GM12878 (cell line): ENCODE data around the gene CLK1. TPM values are rescaled to one million over a fixed set of nuclear protein-coding genes. Genes with fewer than 3 reads are reported as not detected.

ENCODE experiments used
- CBX5 ChIP-seq: sonication (generic); IDR thresholded peaks from 2 replicates; pipeline ENCODE4 v1.6.1; 2016; ENCODE audit warnings: low read depth, moderate library complexity, mild to moderate bottlenecking, inconsistent platforms
- CREM ChIP-seq: IDR thresholded peaks from 2 replicates; pipeline ENCODE4 v1.6.1; 2014; ENCODE audit warnings: antibody characterized with exemption, low read depth
- EP300 ChIP-seq, 2 experiments: fragments of 150-350 bp in 1 of 2; IDR thresholded peaks; 2 replicates each; pipeline ENCODE4 v1.6.1; 2011 to 2012; ENCODE audit warnings: low read depth in 2 of 2, low read length in 2 of 2, borderline replicate concordance in 1 of 2, improper control_type of control experiment in 1 of 2, inconsistent platforms in 1 of 2; ENCODE audit not compliant: control insufficient read depth in 1 of 2
- EZH2 ChIP-seq: IDR thresholded peaks from 2 replicates; pipeline ENCODE4 v1.6.1; 2012; ENCODE audit warnings: low read depth, mild to moderate bottlenecking, control low read depth, inconsistent platforms, low read length, borderline replicate concordance; ENCODE audit not compliant: control insufficient read depth
- GABPA ChIP-seq: IDR thresholded peaks from 2 replicates; pipeline ENCODE4 v1.6.1; 2014; ENCODE audit warnings: antibody characterized with exemption, low read depth, mild to moderate bottlenecking, inconsistent platforms
- HSF1 ChIP-seq: fragments of 150-350 bp; IDR thresholded peaks from 2 replicates; pipeline ENCODE4 v1.6.1; 2014; ENCODE audit warnings: mild to moderate bottlenecking, low read depth, low read length
- IRF5 ChIP-seq: fragments of 450-650 bp; IDR thresholded peaks from 2 replicates; pipeline ENCODE4 v1.6.1; 2017; ENCODE audit warnings: borderline replicate concordance
- KAT2A ChIP-seq: conservative IDR thresholded peaks from 2 replicates; pipeline ENCODE4 v1.6.1; 2011; ENCODE audit warnings: low read depth, low read length; ENCODE audit not compliant: control insufficient read depth
- NR2F1 ChIP-seq: fragments of 450-650 bp; conservative IDR thresholded peaks from 2 replicates; pipeline ENCODE4 v1.6.1; 2017; ENCODE audit warnings: mild to moderate bottlenecking
- PML ChIP-seq: IDR thresholded peaks from 2 replicates; pipeline ENCODE4 v1.6.1; 2012; ENCODE audit warnings: low read length, inconsistent platforms
- RAD51 ChIP-seq: fragments of 450-650 bp; IDR thresholded peaks from 2 replicates; pipeline ENCODE4 v1.6.1; 2016; ENCODE audit warnings: moderate library complexity, mild to moderate bottlenecking, inconsistent platforms
- RBBP5 ChIP-seq: fragments of 200-600 bp; sonication (generic); conservative IDR thresholded peaks from 2 replicates; pipeline ENCODE4 v1.6.1; 2016
- RELA ChIP-seq: fragments of 450-650 bp; IDR thresholded peaks from 2 replicates; pipeline ENCODE4 v1.8.0; 2014; ENCODE audit warnings: borderline replicate concordance; ENCODE audit not compliant: partially characterized antibody
- SMARCA5 ChIP-seq: fragments of 450-650 bp; IDR thresholded peaks from 2 replicates; pipeline ENCODE4 v1.6.1; 2017; ENCODE audit warnings: mild to moderate bottlenecking
- SP1 ChIP-seq: IDR thresholded peaks from one replicate; pipeline ENCODE4 v1.6.1; 2011; ENCODE audit warnings: low read depth, low read length
- USF1 ChIP-seq: IDR thresholded peaks from 2 replicates; pipeline ENCODE4 v1.6.1; 2011; ENCODE audit warnings: borderline replicate concordance, low read depth, mild to moderate bottlenecking, moderate library complexity, mixed read lengths, low read length; ENCODE audit not compliant: insufficient read depth; ENCODE audit errors: extremely low read length
- WRNIP1 ChIP-seq: IDR thresholded peaks from 2 replicates; pipeline ENCODE4 v1.6.1; 2011; ENCODE audit warnings: low read depth, low read length, improper control_type of control experiment, borderline replicate concordance
- ZNF687 ChIP-seq: fragments of 450-650 bp; IDR thresholded peaks from 2 replicates; pipeline ENCODE4 v1.6.1; 2017; ENCODE audit warnings: mild to moderate bottlenecking, moderate library complexity
- polyA plus RNA-seq, 11 experiments: library from polyadenylated mRNA; depleted of rRNA in 4 of 11; unstranded in 6 of 11; stranded (reverse) in 5 of 11; fragments of >200 nt; fragmentation: Nextera tagmentation in 4 of 11; fragmentation: Illumina TruSeq in 1 of 11; extraction: Ambion mirVana in 4 of 11; extraction: Trizol in 1 of 11; gene quantifications; 1 replicate in 1 of 11; 2 replicates in 10 of 11; pipeline versions ENCODE4 v1.2.1 to v1.2.3, GENCODE V29; 2011 to 2016; ENCODE audit warnings: inconsistent platforms in 2 of 11, missing spikeins in 2 of 11, low read depth in 1 of 11
- total RNA-seq, 4 experiments: library from RNA; depleted of rRNA in 3 of 4; stranded (reverse); fragments of >200 nt in 3 of 4; fragmentation: Illumina TruSeq in 1 of 4; extraction: Trizol in 1 of 4; gene quantifications; 2 replicates each; pipeline versions ENCODE4 v1.2.1 to v1.2.3, GENCODE V29; 2013 to 2021

The CLK1 gene
- total and polyA plus RNA-seq, 10 of the 15 experiments (the other 5 are each of a cell fraction or from before 2014, with no cell fraction given): 61.2 to 221 (median 80.1) TPM

- TF ChIP-seq ZNF687: no peak; the same call in none of the 2 replicates
- no peak for TF ChIP-seq HSF1
- peak; percentile 63 for TF ChIP-seq NR2F1
- TF ChIP-seq USF1: no peak
- TF ChIP-seq CREM: peak; percentile 97
- peak; percentile 82 for TF ChIP-seq PML
- TF ChIP-seq KAT2A: no peak
- peak; percentile 79 for TF ChIP-seq RELA
- no peak for TF ChIP-seq RBBP5
- 0 out of 2 replicates have a peak, but pooled peaks have one; percentile 40 for TF ChIP-seq RAD51
- TF ChIP-seq EZH2: no peak
- peak; percentile 39 for TF ChIP-seq SMARCA5
- TF ChIP-seq WRNIP1: peak; percentile 92
- TF ChIP-seq IRF5: no peak
- peak; percentile 65; the same call in 1 of the 2 replicates for TF ChIP-seq CBX5
- TF ChIP-seq GABPA: peak; percentile 99
- TF ChIP-seq SP1: peak; percentile 79
- peak in 1 of 2 experiments; percentile 64; a peak in 2 of 4 replicates for TF ChIP-seq EP300 (IDR thresholded peaks at IDR 0.05; ENCODE audit: borderline replicate concordance in 1 of 2, control insufficient read depth in 1 of 2, low read depth in 2 of 2, low read length in 2 of 2)
These were observed 24.5 kb upstream of the CLK1 start, which contains the start of the genes NIF3L1 and PPIL3 (continued) for GRCh38 chr2:200888704-200889625.
